Fibroblast of pulmonary artery (primary cell): ENCODE results near the gene AKAP8L.
A peak's percentile ranks its signal among the peaks of the same experiment; 100 is the strongest.
"Not testable (repeated sequence)": the region's sequence is repeated elsewhere in the genome, so short reads cannot be mapped to it uniquely, and the experiment has no call there.

Experiments
- DNase-seq: peaks from one replicate; pipeline ENCODE4 v3.0.0-alpha.2; 2010; ENCODE audit warnings: low read depth
- H3K4me3 ChIP-seq: replicated peaks from 2 replicates; pipeline ENCODE4 v1.5.1; 2011; ENCODE audit warnings: low read depth, mild to moderate bottlenecking, control low read depth, low read length, moderate library complexity
- CTCF ChIP-seq: IDR thresholded peaks from 2 replicates; pipeline ENCODE4 v1.5.1; 2011; ENCODE audit warnings: mild to moderate bottlenecking, control low read depth, low read length, inconsistent platforms; ENCODE audit errors: missing control alignments

Gene AKAP8L

GRCh38 chr19:15368051-15368632 lies 50.6 kb downstream of the AKAP8L start:
- H3K4me3 ChIP-seq: no peak overlapping the region
- no peak for DNase-seq
- TF ChIP-seq CTCF: no peak

- no peak for TF ChIP-seq CTCF
- no peak for DNase-seq
- no peak overlapping the region for H3K4me3 ChIP-seq
These were observed 51.3 kb downstream of the AKAP8L start for GRCh38 chr19:15367439-15367838.

- no peak overlapping the region for H3K4me3 ChIP-seq
- no peak for DNase-seq
- TF ChIP-seq CTCF: no peak
These were observed 53.5 kb downstream of the AKAP8L start for GRCh38 chr19:15365264-15365663.

GRCh38 chr19:15363791-15364190 lies 55.0 kb downstream of the AKAP8L start:
- not testable (repeated sequence) for H3K4me3 ChIP-seq
- peak; percentile 18 for DNase-seq

GRCh38 chr19:15363048-15363447 lies 55.7 kb downstream of the AKAP8L start:
- DNase-seq, H3K4me3 ChIP-seq: not testable (repeated sequence)

GRCh38 chr19:15360015-15360414 lies 58.8 kb downstream of the AKAP8L start:
- not testable (repeated sequence) for DNase-seq

GRCh38 chr19:15358918-15359317 lies 59.9 kb downstream of the AKAP8L start:
- no peak for DNase-seq
- H3K4me3 ChIP-seq: no peak overlapping the region
- no peak for TF ChIP-seq CTCF

More at GRCh38 chr19:15360015-15360414, 58.8 kb downstream of the AKAP8L start:
- not testable (repeated sequence) for H3K4me3 ChIP-seq

GRCh38 chr19:15357906-15358305 lies 60.9 kb downstream of the AKAP8L start:
- TF ChIP-seq CTCF: no peak
- DNase-seq: no peak
- no peak overlapping the region for H3K4me3 ChIP-seq
